ENCODE results near the gene LRAT.

LRAT gene

GRCh38 chr4:154739111-154739510 is 4.7 kb upstream of the LRAT start:
- no peak for TF ChIP-seq CTCF (IDR thresholded peaks at IDR 0.05; ENCODE audit: low read depth, low read length)
- no peak overlapping the region for H3K4me3 ChIP-seq (ENCODE audit: low read depth, low read length)

- H3K4me3 ChIP-seq (ENCODE audit: low read depth, low read length) = no peak overlapping the region
- no peak for TF ChIP-seq CTCF (IDR thresholded peaks at IDR 0.05; ENCODE audit: low read depth, low read length)
These were observed 3.3 kb upstream of the LRAT start for GRCh38 chr4:154740462-154740861.

GRCh38 chr4:154741131-154741665 is 2.6 kb upstream of the LRAT start:
- TF ChIP-seq CTCF (IDR thresholded peaks at IDR 0.05; ENCODE audit: low read depth, low read length) = no peak
- H3K4me3 ChIP-seq (ENCODE audit: low read depth, low read length) = no peak overlapping the region

- no peak overlapping the region for H3K4me3 ChIP-seq (ENCODE audit: low read depth, low read length)
These were observed 1.6 kb upstream of the LRAT start for GRCh38 chr4:154741922-154742850.

GRCh38 chr4:154744341-154744926 is 634 bp downstream of the LRAT start:
- H3K4me3 ChIP-seq (ENCODE audit: low read depth, low read length) = no peak overlapping the region
- no peak for TF ChIP-seq CTCF (IDR thresholded peaks at IDR 0.05; ENCODE audit: low read depth, low read length)

More at GRCh38 chr4:154741922-154742850, 1.6 kb upstream of the LRAT start:
- TF ChIP-seq CTCF (IDR thresholded peaks at IDR 0.05; ENCODE audit: low read depth, low read length) = no peak

GRCh38 chr4:154757713-154758112 is 13.9 kb downstream of the LRAT start:
- no peak for TF ChIP-seq CTCF (IDR thresholded peaks at IDR 0.05; ENCODE audit: low read depth, low read length)

GRCh38 chr4:154760895-154761294 is 17.1 kb downstream of the LRAT start:
- H3K4me3 ChIP-seq (ENCODE audit: low read depth, low read length) = no peak overlapping the region
- TF ChIP-seq CTCF (IDR thresholded peaks at IDR 0.05; ENCODE audit: low read depth, low read length) = no peak

More at GRCh38 chr4:154757713-154758112, 13.9 kb downstream of the LRAT start:
- H3K4me3 ChIP-seq (ENCODE audit: low read depth, low read length) = no peak overlapping the region

Measured in WI38 (cell line).